AG10803 (cell line): ENCODE measurements around the gene CD151.

ENCODE experiments used
- DNase-seq: peaks from one replicate; pipeline ENCODE4 v3.0.0; 2010; ENCODE audit warnings: low read depth
- H3K4me3 ChIP-seq: 2 replicates; pipeline ENCODE4 v1.5.1; 2011; ENCODE audit warnings: mild to moderate bottlenecking, low read length, control low read depth
- TF ChIP-seq, protein P1 (sequence below): conservative IDR thresholded peaks from 2 replicates; pipeline ENCODE4 v1.5.1; 2011; ENCODE audit warnings: mild to moderate bottlenecking, low read length, control low read depth, inconsistent platforms

Gene CD151

DNA sequence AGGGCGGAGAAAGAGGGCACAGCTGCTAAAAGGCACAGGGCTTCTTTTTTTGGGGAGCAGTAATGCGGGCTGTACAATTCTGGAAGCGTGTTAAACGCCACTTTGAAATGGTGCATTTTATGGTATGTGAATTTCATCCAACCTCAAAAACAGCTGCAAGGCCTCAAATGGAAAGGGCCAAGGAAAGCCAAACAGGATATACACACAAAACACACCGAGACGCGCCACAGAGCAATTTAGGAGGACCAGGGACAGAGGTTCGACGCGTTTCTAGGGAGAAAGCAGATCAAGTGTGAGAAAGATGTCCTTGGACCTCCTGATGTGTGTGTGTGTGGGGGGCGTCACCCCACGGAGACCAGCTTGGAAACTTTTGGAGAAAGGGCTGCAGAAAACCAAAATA lies 41.0 kb downstream of the CD151 start:
- TF ChIP-seq, protein P1, sequence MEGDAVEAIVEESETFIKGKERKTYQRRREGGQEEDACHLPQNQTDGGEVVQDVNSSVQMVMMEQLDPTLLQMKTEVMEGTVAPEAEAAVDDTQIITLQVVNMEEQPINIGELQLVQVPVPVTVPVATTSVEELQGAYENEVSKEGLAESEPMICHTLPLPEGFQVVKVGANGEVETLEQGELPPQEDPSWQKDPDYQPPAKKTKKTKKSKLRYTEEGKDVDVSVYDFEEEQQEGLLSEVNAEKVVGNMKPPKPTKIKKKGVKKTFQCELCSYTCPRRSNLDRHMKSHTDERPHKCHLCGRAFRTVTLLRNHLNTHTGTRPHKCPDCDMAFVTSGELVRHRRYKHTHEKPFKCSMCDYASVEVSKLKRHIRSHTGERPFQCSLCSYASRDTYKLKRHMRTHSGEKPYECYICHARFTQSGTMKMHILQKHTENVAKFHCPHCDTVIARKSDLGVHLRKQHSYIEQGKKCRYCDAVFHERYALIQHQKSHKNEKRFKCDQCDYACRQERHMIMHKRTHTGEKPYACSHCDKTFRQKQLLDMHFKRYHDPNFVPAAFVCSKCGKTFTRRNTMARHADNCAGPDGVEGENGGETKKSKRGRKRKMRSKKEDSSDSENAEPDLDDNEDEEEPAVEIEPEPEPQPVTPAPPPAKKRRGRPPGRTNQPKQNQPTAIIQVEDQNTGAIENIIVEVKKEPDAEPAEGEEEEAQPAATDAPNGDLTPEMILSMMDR: no peak
- H3K4me3 ChIP-seq: no peak overlapping the region
- no peak for DNase-seq

DNA sequence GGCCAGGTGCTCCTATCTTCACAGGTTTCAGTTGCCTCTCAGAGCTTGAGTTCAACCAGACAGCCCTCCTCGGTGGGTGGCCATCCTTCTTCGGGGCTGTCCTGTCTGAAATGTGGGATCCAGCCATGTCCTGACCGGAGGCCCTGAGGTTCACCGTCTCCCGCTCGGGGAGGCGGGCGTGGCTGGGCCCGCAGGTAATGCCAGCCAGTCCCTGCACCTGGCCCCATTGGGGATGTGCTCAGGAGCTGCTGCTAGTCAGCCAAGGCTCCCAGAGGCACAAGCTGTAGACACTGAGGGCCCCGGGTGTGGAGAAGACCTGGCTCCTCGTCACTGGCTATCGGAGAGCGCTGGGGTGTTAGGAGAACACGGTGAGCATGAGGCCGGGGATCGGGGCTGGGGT lies 42.5 kb downstream of the CD151 start:
- TF ChIP-seq, protein P1: no peak
- H3K4me3 ChIP-seq: no peak overlapping the region
- no peak for DNase-seq

DNA sequence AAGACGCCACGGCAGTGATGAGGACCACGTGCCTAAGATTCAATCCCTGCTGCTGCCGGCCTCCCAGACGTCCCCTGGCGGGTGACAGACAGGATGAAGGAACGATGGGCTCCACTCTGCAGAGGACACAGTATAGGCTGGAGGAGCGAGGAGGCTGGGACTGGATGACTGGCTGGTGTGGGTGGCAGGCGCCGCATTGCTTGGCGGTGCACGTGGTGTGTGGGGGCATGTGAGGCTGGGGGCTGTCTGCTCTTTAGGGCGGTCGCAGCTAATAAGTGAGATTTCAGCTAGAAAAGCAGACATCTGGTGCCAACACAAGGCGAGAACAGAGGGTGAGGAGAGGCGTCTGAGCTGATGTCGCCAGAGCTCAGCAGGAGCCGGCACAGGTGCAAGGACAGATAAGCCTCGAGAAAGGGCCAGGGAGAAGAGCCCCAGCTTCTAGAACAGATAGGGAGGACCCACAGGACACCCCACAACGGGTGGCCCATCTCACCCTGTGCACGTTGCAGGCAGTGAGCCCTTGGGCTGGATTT lies 43.1 kb downstream of the CD151 start:
- DNase-seq: no peak
- TF ChIP-seq, protein P1: no peak
- no peak overlapping the region for H3K4me3 ChIP-seq

DNA sequence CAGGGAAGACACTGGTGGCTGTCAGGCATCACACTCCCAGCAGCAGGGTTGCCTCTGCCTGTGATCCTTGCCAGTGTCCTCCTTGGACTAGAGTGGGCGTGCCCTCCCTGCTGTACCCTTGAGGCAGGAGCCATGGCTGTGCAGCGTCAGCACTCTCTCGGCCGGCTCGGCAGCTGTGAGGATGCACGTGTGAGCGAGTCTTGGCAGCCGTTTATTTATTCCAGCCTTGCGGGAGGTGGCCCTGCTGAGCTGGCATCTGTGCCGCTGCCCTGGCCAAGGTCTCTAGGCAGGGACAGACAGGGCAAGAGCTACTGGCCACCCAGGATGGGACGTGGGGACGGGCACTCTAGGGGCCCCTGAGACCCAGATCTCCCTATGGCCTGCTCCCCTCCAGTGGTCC lies 43.8 kb downstream of the CD151 start:
- DNase-seq: peak; percentile 9
- TF ChIP-seq, protein P1: no peak
- H3K4me3 ChIP-seq: no peak overlapping the region

DNA sequence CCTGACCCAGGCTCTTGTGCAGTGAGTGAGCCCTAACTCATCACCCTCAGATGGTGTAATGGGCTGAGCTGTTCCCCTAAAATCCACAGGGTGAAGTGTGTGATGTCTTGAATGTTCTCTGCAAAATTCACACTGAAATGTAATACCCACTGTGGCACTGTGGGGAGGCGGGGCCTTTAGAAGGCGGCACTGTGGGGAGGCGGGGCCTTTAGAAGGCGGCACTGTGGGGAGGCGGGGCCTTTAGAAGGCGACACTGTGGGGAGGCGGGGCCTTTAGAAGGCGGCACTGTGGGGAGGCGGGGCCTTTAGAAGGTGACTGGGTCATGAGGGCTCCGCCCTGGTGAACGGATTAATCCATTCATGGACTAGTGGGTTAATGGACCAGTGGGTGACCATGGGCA lies 44.8 kb downstream of the CD151 start:
- TF ChIP-seq, protein P1: no peak
- no peak for DNase-seq

DNA sequence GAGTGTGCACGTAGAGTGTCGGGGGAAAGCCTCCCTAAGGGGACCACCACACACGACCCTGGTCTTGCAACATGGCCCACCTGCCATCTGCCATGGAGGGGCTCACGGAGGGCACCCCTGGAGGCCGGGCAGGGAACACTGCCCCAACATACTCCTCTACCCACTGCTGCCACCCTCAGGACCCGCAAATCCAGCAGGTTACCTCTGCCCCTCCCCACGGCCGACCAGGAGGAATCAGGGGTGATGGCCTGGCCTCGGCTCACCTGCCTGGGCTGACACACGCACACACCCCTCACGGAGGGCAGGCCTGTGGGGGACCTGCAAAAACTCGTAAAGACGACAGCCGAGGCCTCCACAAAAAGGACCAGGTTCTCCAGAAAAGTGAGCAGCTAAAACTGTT lies 47.7 kb downstream of the CD151 start:
- no peak overlapping the region for H3K4me3 ChIP-seq
- DNase-seq: no peak
- TF ChIP-seq, protein P1: no peak

More for the DNA sequence above, 44.8 kb downstream of the CD151 start:
- no peak overlapping the region for H3K4me3 ChIP-seq

DNA sequence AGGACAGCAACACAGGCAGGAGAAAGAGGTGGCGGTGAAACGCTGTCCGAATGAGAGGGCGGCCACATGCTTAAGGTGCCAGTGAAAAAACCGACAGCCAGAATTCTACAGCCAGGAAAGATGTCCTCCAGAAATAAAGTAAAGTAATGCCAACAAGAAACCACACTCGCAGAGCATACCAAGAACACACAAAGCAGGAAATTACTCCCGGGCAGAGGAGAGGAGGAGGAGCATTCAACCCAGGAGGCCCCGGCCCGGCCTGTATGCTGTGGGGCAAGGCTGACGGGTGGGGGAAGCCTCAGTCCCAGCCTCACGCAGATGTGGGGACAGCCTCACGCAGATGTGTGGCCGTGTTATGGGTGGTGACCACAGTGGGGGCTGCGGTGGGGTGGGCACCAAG lies 49.8 kb downstream of the CD151 start:
- peak; percentile 29 for DNase-seq
- no peak overlapping the region for H3K4me3 ChIP-seq
- TF ChIP-seq, protein P1: no peak
